ENCODE results near the gene DNAH17.

The DNAH17 gene

GRCh38 chr17:78449983-78450595, 127.1 kb downstream of the DNAH17 start:
- no peak for DNase-seq

GRCh38 chr17:78448356-78448993, 128.7 kb downstream of the DNAH17 start:
- no peak for DNase-seq

- no peak for DNase-seq
These were observed 130.4 kb downstream of the DNAH17 start for GRCh38 chr17:78446833-78447232.

GRCh38 chr17:78444392-78444791, 132.8 kb downstream of the DNAH17 start:
- DNase-seq: no peak

- DNase-seq: no peak
These were observed 134.5 kb downstream of the DNAH17 start for GRCh38 chr17:78442648-78443218.

GRCh38 chr17:78441271-78441971, 135.8 kb downstream of the DNAH17 start:
- no peak for DNase-seq

- no peak for DNase-seq
These were observed 138.4 kb downstream of the DNAH17 start for GRCh38 chr17:78438694-78439325.

GRCh38 chr17:78438271-78438691, 138.9 kb downstream of the DNAH17 start:
- no peak for DNase-seq

- DNase-seq: no peak
These were observed 139.6 kb downstream of the DNAH17 start for GRCh38 chr17:78437508-78438169.

GRCh38 chr17:78435330-78436005, 141.7 kb downstream of the DNAH17 start:
- DNase-seq: no peak

GRCh38 chr17:78434455-78435329, 142.5 kb downstream of the DNAH17 start:
- no peak for DNase-seq

- DNase-seq: no peak
These were observed 143.3 kb downstream of the DNAH17 start for GRCh38 chr17:78433780-78434335.

GRCh38 chr17:78433013-78433727, 144.0 kb downstream of the DNAH17 start:
- DNase-seq: no peak

GRCh38 chr17:78432226-78433012, 144.8 kb downstream of the DNAH17 start:
- DNase-seq: no peak

GRCh38 chr17:78431692-78431958, 145.6 kb downstream of the DNAH17 start:
- no peak for DNase-seq

GRCh38 chr17:78430892-78431691, 146.1 kb downstream of the DNAH17 start:
- no peak for DNase-seq

- no peak for DNase-seq
These were observed 147.6 kb downstream of the DNAH17 start for GRCh38 chr17:78429618-78429995.

GRCh38 chr17:78428836-78429617, 148.2 kb downstream of the DNAH17 start:
- no peak for DNase-seq
